C1 segment of cervical spinal cord (tissue), 14 donors: ENCODE measurements around the gene MAP2K1.
"Not testable (repeated sequence)": the region's sequence is repeated elsewhere in the genome, so short reads cannot be mapped to it uniquely, and the experiment has no call there.

Experiments used
- DNase-seq, 14 donors: peaks; one replicate each; lab custom pipeline; 2025; lab: John Stamatoyannopoulos, UW

MAP2K1 gene

GRCh38 chr15:66423149-66423548, 36.4 kb downstream of the MAP2K1 start:
- DNase-seq, result no peak

- no peak for DNase-seq
Measured at GRCh38 chr15:66424963-66425612, 38.4 kb downstream of the MAP2K1 start.

GRCh38 chr15:66425837-66426236, 39.1 kb downstream of the MAP2K1 start:
- no peak for DNase-seq

GRCh38 chr15:66429117-66429516, 42.4 kb downstream of the MAP2K1 start:
- no peak for DNase-seq

DNA sequence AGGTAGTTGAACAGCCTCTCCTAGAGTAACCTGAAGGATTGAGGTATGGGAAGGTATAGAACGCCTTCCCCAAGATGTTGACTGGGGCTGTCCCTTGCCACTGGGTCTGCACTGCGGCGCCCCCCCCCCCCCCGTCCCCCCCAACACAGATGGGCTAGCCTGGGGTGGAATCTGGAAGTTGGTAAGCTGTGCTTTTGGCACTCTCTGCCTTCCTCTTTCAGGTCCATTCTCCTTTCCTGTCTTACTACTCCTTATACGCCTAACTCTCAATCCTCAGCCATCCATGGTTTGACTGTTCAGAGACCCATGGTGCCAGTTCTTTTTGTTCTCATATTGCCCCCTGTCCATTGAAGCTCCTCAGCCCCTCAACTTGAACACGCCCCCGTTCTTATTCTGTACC, 42.8 kb downstream of the MAP2K1 start:
- DNase-seq, result no peak

- no peak for DNase-seq
Measured at GRCh38 chr15:66430627-66431255, 44.0 kb downstream of the MAP2K1 start.

GRCh38 chr15:66433726-66434125, 47.0 kb downstream of the MAP2K1 start:
- DNase-seq, result no peak

DNA sequence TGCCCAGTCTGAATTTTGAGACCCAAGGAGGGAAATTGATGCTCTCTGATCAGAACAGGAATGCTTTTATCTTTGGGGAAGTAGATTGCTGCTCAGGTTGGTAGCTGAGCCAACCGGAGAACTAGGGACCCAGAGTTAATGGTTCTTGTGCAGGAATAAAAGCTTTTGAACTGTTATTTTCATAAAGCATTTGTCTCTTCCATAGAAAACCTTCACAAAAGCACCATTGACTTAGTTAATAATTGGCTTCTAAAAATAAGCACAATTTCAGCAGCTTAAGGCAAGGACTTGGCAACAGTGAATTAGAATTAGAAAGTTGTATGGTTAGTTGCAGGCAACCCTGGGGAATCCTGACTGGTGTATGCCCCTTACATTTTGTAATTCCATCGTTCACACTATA, 53.8 kb downstream of the MAP2K1 start:
- no peak for DNase-seq

DNA sequence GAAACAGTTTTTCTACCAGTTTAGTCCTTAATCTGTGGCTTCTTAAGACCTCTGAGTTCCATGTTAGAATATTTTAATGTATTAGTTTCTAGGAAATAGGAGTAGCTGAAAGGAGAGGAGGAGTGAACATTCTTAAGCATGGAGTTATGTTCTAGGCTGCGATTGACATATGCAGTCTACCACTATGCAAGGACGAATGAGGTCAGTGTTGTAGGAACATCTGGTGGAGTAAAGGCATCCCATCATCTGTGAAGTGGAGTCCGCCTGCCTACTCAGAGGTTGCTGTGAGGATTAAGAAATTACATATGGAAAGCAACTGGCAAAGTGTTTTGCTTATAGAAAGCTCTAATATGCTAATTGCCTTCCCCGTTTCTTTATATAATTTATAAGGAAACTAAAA, 65.7 kb downstream of the MAP2K1 start:
- DNase-seq, result no peak

GRCh38 chr15:66452971-66453580, 66.4 kb downstream of the MAP2K1 start:
- DNase-seq, result peak in 4 of 14 donors; percentile 21 to 42 (median 30)

- DNase-seq, result no peak
Measured at GRCh38 chr15:66454143-66454542, 67.4 kb downstream of the MAP2K1 start.

- DNase-seq, result no peak
Measured at GRCh38 chr15:66456211-66456610, 69.5 kb downstream of the MAP2K1 start.

- DNase-seq, result no peak
Measured at GRCh38 chr15:66459818-66460615, 73.3 kb downstream of the MAP2K1 start.

DNA sequence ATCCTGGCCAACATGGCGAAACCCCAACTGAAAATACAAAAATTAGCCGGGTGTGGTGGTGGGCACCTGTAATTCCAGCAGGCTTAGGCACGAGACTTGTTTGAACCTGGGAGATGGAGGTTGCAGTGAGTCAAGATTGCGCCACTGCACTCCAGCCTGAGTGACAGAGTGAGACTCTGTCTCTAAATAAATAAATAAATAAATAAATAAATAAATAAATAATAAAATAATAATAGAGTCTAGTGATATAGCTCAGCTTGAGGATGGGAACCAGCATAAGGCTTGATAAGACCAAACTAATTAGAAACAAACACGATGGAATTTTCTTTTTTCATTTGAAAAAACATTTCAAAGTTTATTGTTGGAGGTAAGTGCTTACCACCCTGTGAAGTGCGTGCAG, 74.6 kb downstream of the MAP2K1 start:
- not testable (repeated sequence) for DNase-seq

DNA sequence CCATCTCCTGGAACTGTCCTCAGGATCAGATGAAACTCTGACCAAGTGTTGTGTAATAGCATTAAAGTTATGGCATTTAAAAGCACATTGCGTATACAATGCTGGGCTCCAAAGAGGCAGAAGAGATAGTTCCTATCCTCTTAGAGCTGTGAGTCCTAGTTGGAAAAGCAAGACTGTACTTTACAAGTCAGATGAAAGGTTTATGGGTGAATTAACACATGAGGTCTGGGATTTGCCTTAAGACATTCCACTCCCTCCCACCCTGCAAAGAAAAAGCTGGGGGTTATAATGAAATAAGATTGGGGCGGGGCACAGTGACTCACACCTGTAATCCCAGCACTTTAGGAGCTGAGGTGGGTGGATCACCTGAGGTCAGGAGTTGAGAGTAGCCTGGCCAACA, 75.2 kb downstream of the MAP2K1 start:
- DNase-seq, result no peak

- no peak for DNase-seq
Measured at GRCh38 chr15:66462627-66463026, 75.9 kb downstream of the MAP2K1 start.

GRCh38 chr15:66465294-66465693, 78.6 kb downstream of the MAP2K1 start:
- not testable (repeated sequence) for DNase-seq

- not testable (repeated sequence) for DNase-seq
Measured at GRCh38 chr15:66467162-66468040, 80.7 kb downstream of the MAP2K1 start.

DNA sequence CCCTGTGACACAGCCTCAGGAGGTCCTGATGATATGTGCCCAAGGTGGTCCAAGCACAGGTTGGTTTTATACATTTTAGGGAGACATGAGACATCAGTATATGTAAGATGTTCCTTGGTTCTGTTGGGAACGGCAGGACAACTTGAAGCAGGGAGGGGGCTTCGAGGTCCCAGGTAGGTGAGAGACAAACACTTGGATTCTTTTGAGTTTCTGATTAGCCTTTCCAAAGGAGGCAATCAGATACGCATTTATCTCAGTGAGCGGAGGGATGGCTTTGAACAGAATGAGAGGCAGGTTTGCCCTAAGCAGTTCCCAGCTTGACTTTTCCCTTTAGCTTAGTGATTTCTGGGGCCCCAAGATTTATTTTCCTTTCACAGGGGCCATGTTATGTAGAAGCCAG, 84.1 kb downstream of the MAP2K1 start:
- not testable (repeated sequence) for DNase-seq

DNA sequence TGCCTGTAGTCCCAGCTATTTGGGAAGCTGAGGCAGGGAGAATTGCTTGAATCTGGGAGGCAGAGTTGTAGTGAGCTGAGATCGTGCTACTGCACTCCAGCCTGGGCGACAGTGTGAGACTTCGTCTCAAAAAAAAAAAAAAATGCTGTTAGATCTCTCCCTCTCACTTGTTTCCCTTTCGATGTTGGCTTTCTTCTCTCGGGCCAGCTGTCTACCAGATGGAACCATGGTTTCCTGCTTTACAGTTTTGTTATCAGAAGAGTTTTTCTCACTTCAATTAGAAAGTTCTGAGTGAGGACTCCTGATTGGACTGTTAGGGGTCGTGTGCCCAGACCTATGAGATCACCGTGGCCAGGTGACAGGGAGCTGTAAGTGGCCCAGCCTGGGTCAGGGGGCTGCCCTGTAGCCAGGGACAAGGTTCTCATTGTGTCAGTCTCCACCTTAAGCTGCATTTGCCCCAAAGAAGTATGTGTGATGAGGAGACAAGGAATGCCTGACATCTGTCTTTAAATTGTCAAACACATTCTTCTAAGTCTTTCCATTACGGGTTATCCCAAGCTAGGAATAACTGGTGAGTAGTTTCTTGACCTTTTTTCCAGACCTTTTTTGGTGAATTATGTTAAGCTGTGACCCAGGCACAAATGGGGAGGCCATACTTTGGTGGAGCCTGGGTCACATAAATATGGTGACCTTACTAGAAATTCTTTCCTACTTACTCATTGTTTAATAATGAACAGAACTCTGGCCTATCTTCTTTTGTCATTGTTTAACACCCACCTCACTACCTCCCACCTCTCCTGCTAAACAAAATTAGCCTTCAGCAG, 85.7 kb downstream of the MAP2K1 start:
- DNase-seq, result no peak
